ENCODE data around the gene ETV7.

ETV7 gene

DNA sequence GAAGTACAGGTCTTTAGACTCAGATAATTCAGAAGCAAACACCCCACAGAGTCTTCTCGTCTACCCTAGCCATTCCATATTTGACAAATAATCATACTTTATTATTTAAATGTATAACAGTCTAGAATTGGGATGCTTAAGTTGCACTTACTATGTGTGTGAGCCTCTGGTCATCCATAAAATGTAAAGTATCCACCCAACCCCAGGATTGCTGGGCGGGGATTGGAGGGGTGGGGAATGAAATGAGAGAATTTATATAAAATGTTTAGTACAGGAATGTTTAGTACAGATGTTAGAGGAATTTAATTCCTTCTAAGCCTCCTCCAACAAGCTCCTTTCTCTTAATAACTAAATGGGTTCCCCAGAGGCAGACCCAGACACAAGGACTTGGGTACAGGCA lies 67.6 kb downstream of the ETV7 start:
- no peak for DNase-seq (ENCODE audit: low read depth)

- DNase-seq (ENCODE audit: low read depth), result no peak
Measured at GRCh38 chr6:36319436-36319762, 68.1 kb downstream of the ETV7 start.

DNA sequence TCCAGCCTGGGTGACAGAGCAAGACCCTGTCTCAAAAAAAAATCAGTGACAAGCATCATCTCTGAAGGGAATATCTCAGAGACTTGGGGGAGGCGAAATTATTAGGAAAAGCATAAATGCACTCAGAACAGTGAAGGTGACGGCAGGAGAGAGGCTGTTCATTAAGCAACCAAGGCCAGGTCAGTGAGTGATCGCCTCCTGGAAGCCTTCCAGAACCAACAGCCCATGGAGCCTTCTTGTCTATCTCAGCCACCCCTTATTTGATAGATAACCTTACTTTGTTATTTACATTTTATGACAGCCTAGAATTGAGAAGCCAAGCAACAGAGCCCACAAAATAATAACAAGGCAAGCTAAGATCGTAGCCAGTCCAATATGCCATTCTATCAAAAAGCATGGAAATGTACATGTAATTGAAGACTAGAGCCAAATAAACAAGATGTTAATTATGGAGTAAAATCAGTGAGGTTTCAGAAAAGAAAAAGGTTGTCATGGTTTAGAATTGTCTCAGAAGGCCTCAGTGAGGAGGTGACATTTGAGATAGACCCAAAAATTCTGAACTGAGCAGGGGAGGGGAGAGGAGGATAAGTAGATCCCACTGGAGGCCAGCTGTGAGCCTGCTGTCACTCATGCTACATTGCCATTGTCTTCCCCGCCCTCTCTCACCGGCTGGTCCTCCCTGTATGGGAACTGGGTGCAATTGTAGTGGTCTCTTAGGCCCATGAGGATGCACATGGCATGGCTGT lies 68.6 kb downstream of the ETV7 start:
- DNase-seq (ENCODE audit: low read depth), result no peak

DNA sequence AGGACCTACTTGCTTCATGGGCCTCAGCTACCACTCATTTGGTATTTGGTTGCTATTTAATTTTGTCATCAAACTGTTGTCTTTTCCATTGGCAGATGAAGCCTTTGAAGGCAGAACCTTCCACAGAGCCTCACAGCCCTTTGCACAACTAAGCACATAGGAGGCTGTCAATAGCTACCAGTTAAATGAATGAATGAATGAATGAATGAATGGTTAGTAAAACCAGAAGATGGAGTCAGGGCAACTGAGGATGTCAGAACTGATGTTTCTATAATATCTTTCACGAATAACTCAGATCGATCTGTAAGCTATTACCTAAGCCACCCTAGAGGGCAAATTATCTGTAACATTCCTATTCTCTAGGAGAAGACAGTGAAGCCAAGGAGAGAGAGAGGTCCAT lies 69.8 kb downstream of the ETV7 start:
- DNase-seq (ENCODE audit: low read depth), result no peak

Data from T follicular helper cell (primary cell).